Ecto neural progenitor cell (in vitro differentiated cells): ENCODE measurements around the gene LHFPL6.

ENCODE experiments used
- DNase-seq: peaks from one replicate; pipeline ENCODE4 v3.0.0-alpha.2; 2018; ENCODE audit warnings: low spot score

LHFPL6 gene

DNA sequence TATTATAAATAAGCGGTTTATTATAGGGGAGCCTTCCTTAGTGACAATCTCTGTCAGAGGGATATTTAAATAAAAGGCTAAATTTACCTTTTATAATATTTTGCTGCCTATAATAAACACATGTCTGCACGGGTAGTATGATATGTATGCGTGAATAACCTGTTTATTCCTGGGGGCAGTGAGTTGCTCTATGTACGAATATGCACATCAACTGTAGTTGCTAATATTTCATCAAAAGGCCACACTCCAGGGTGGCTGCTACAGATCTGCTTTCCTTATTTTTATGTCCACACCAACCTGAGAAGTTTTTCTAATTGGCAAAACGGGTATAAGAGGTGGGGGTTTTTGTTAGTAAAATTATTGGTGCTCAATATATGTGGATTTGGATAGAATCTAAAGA is 192.0 kb downstream of the LHFPL6 start:
- DNase-seq = no peak

DNA sequence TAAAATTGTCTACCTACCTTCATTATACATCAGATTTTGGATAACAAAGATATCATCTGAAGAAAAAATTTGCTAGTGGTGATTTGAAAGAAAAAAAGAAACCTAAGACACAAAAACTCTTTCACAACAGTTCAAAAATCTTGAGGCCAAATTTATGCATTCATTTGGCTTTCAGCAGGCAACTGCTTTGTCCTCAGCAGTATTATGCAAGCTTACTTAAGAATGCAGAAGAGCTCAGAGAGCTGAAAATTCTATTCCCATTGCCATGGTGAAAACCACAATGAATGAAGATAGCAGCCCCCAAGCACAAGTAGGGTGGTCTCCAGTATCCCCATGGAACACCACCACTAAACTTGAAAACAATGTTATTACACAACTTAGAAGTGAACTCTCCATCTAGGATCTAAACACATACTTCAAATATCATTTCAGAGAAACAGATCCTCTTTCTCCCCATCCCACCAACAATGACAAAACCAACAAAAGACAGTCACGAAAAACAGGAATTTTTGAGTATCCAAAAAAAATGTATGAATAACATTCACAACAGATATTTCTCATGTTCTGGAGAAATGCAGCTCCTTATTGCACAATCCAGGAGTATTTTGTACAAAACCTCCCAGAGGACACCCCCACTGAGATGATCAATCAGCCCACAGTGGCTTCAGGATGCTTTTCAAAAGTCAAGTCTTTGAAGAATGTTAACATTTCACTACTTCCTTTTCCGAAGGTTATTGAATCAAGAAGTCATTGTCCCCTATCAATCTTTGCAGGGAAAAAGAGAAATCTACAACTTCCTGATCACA is 192.7 kb downstream of the LHFPL6 start:
- DNase-seq = no peak

DNA sequence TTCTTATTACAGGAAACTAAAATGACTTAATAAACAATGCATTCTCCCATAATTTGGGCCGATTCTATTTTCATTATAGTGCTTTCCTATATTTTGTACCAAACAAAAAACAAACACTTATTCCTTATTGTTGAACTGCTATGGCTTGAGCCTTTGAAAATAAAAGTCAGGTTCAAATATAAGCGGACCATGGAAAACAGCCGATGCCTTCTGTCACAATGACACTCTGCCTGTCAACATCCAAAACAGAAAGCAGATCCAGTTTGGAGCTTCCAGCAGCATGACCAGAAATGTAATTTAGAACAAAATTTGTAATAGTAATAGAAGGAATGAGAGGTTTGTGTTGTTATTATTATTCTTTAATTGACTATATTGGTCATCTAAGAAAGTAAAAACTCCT is 194.5 kb downstream of the LHFPL6 start:
- no peak for DNase-seq

DNA sequence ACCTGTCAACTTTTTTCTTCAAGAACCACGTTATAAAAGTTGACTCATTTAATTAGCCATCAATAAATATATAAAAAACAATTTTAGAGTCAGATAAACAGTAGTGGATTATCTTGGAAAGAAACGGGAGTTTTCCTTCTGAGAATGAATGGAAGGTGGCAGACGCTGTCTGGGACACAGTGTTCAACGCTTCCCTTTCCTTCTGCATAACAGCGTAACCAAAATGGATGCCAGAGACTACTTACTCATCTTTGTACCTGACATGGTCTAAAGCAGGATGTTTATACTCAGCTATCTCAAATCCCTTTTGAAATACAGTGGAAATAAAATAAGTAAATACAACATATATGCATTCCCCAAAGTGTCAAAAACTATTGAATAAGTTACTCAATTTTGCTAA is 195.2 kb downstream of the LHFPL6 start:
- DNase-seq = no peak

DNA sequence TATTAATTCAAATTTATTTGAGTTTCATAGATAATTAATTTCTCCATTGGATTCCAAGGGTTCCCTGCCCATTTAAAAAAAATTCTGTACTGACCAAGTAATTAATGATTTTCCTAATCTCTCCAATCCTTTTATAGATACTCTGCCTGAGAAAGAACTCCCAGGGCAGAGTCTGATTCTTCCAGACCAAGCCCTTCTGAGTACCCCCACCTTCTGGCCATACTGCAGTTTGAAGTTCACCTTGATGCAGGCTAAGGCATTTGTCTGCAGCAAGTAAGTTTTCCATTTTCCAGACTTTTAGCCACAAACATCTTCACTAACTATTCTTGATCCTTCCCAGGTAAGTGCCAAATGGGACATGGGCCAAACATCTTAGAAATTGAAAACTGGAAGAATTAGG is 195.9 kb downstream of the LHFPL6 start:
- no peak for DNase-seq

DNA sequence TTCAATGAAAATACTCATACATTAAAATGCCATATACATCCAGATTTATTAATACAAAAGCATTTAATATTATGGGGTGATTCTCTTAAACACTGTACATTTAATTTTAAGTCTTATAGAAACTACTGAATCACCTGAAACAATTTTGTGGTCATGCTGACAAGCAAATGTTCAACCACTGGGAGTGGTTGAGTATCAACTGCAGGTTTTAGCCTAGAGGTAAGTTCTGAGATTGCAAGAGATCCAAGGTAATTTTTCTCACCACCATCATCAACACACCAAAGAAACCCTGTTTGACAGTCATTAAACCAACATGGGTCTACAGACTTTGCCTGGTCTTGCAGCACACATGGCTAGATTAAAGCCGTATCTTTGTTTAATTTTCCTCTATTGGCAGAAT is 196.3 kb downstream of the LHFPL6 start:
- no peak for DNase-seq

DNA sequence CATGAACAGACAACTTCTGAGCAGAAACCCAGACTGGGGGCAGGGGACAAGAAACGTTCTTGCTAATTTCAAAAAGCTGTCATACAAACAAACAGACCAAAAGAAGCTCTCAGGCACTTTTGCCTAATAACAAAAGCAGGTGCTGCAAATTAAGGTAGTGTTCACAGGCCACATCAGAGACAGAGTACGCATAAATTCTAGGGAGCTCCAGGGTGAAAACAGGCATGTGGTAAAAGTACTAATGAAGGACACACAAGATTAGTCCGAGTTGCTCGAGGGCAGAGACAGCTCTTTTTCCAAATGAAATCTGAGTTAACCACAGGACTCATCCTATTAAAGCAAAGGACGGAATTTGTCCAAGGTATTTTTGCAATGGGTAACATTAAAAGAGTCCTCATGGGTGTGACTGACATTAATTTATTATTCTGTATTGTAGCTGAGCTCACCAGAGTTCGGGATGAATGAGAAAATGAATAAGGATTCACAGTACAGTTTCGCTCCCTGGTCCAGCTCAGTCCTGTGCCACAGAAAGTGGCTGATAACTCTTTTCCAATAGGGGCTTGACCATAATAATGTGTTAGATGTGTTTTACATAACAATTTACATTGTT is 197.3 kb downstream of the LHFPL6 start:
- DNase-seq = no peak

DNA sequence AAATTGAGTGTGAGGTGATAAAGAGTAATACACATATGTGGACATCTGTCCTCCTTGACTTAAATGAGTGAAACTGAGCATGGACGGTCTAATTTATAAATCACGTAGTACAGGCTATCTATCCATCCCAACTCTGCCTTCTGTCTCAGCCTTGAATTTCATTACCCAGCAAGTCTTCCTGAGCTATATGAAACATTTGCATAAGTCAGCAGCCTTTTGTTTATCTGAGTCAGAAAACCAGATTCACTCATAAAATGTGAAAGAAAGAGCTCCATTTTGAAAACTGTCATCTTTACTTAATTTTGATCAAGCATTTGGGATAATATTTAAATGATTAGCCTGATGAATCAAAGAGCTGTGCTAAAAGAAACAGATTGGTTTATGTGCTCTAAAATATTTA is 197.9 kb downstream of the LHFPL6 start:
- DNase-seq = no peak

DNA sequence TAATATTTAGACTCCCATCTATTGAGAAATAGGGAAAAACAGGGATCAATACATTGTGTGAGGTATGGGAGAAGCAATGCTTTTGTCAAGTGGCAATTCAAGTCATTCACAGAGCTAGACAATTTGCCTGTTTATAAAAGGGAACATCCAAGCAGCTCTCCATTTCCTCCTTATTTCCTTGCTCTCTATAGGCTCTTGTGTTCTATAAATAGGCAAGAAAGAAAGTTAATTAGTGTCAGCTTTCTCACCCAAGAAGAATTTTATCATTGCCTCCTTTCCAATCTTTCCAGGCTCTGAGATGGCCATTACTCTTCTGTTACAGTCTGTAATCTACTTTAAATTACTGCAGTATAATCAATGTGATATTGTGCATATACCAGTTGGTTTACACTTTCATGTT is 199.9 kb downstream of the LHFPL6 start:
- DNase-seq = no peak

DNA sequence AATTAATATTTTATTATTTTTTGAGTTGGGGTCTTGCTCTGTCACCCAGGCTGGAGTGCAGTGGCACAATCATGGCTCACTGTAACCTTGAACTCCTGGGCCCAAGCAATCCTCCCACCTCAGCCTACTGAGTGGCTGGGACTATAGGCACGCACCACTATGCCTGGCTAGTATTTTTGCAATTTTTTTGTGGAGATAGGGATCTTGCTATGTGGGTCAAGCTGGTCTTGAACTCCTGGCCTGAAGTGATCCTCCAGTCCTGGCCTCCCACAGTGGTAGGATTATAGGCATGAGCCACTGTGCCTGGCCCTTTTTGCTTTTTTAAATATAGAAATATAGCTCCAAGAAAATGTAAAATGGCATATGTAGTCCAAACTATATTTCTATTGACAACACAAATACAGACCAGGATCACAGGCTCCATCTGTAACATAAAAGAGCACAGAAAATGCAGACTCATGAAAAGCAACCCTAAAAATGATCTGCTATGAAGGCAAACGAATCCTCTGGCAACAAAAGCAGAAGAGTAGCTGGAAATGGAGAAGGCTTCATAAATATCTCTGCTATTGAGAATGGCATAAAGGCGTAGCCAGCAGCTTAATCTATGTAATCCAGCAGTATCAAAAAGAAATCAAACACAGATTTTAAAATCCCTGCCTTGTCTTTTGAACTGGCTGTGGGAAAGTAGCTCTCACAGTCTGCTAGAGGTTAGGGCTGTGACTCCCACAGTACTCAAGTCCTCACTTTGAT is 200.6 kb downstream of the LHFPL6 start:
- no peak for DNase-seq

DNA sequence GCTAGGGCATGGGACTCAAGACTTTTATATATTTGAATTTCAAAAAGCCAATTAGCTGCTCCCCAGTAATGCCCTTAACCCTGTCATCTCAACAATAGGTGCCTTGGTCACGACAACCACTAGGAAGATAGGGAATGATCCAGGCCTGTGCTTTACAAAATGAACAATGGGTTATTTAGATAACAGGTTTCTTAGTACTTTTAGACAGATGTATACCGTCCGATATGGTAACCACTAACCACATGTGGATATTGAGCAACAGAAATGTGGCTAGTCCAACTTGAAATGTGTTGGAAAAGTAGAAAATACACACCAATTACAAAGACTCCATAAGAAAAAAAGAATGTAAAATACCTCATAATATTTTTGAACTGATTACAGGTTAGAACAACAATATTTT is 201.2 kb downstream of the LHFPL6 start:
- no peak for DNase-seq

DNA sequence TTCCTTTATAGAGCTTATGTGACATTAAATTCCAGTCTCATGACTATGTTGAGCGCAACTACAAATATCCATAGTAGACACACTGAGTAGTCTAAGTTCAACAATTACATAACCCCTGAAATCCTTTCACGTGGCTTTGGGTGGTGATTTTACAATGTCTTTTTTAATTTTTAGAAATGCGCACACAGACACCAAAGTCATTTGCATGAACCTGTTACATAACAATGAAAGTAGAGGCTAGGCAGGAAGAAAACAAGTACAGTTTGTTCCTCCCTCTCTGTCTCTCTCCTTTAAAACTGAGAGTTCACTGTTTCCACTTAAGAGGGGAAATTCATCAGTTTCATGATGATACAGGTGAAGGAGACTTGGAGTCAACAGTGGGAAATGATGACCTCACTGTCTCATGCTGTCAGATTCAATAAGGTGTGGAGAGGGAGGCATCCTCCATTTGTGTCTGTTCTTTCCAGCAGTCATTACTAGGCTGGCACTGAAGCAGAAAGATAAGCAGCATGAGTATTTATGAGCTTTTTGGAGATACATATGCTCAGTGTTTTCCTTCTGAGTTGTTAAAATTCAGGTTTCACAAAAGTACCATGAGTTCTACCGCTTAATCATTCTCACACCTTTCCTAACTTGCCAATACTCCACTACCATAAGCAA is 201.8 kb downstream of the LHFPL6 start:
- DNase-seq = no peak

DNA sequence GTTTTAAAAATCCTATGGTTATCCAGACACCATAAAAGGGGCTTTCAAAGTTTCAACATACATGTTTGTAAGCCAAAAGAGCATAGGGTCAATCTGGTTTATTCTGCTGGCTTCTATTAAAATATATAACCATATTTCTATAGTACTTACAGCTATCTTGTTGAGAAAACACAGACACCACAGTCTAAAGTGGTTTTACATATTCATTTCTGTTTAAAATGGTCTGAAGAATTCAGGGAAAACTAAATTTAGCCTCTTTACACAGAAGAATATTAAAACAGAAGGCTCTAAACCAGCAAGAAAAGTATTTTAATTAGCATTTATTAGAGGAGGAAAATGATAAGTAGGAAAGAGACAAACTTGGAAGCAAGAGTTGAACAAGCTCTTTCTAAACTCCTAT is 203.9 kb downstream of the LHFPL6 start:
- no peak for DNase-seq

DNA sequence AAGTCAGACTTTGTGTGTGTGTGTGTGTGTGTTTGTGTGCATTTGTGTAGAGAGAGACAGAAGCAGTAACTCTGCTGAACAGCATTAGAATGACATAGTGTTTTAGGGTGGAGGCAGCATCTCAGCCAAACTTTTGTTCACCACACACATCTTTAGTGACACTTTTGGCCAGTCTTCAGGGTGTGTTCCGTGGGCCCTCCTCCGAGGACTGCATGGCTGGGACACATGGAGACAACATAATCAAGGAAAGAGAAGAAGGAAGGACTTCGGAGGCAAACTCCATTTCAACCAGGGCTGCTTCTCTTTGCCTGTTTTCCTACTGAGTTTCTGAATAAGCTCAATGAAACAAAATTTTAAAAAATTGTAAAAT is 205.1 kb downstream of the LHFPL6 start:
- DNase-seq = no peak

DNA sequence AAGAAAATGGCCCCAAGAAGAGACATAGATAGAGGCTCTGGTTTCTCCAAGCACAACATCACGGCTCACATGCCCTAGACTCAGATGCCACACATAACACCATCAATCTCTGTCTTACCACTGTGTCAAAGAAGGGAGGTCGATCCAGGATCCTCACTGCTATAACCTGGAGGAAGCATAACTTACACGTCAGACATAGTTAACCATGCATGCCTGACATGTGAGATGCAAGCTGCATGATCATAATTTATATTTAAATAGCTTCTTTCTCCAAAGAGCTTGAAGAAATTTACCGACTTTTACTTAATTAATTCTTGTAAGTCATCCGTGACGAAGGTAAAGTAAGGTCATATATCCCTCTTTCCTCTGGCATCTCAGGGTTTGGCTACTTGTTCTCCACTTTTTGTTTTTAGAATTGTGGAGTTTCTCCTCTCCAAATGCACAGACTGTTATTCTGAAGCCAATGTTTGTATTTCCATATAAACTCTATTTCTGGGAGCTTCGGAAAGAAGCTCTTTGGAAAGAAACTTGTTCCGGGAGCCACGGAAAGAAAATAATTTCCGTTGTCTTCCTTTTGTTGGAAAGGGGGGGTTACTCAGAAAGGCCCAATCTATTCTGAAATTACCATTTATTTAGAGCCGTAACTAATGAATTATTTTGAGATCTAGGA is 205.6 kb downstream of the LHFPL6 start:
- DNase-seq = no peak

DNA sequence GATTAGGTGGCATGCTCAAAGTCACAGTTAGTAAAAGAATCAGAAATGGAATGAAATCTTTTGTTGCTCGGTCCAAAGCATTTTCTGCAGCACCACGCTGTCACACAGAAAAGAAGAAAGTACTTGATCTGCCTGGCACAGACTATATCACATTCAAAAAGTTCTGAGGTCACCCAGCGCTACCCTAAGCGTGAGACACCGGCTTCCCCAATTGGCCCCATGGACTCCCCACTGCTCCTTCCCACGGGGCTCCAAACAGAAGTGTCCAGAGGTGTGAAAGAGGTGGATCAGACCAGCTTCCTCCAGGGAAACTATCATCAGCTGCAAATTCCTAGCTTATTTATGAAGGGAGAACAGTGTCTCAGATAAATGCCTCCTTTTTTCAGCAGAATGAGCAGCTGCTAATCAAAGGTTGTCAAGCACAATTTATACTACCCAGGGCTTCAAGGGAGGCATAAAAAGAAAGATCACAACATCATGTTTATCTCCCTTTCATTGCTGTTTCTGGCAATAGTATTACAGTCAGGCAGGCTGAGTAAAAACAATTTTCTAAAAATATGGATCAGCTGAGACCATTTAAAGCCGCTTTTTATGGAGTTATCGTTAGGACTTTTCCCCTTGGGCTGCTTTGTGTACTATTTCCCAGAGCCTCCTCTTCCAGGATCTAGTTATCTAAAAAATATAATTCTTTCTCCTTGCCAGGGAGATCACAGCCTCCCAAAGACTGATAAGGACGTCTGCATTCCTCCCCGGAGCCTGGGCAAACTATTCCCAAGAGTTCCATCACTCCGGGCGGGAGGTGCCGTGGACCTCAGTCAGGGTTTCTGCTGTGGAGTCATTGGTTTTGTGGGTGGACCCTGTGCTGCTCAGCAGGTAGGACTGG is 208.0 kb downstream of the LHFPL6 start:
- DNase-seq = no peak

DNA sequence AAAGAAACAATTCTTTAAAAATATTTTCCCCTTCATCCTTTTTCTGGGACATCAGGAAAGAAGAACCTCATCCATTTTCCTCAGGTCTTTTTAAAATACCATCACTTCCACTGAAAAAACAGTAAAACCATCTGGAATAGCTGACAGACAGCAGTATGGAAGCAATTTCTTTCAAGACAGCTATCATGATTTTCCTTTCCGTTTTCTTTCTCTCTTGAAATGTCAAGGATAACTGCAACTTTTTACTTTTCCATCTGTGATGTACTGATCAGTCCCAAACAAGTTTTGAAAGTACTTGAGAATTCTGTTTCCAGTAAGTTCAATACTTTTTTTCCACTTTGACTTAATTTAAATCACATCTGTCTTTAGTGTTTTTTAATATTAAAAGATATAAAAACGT is 211.2 kb downstream of the LHFPL6 start:
- DNase-seq = no peak

DNA sequence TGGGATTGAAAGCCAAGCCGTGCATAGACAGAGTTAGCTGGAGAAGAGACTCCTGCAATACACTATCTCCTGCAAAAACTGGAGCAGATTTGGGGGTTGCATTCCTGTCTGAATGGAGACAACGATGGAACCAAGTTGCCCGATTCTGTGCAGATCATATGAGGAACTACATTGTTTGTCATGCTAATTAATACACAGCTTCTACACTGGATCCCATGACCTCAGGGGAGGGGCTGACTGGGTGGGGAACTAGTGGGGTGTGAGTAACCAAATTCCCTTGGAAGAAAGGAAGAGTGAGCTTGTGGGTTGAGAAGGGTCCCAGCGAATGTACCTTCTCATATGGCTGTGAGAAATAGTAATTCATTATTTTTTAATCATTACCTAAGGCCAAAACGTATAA is 214.0 kb downstream of the LHFPL6 start:
- no peak for DNase-seq

DNA sequence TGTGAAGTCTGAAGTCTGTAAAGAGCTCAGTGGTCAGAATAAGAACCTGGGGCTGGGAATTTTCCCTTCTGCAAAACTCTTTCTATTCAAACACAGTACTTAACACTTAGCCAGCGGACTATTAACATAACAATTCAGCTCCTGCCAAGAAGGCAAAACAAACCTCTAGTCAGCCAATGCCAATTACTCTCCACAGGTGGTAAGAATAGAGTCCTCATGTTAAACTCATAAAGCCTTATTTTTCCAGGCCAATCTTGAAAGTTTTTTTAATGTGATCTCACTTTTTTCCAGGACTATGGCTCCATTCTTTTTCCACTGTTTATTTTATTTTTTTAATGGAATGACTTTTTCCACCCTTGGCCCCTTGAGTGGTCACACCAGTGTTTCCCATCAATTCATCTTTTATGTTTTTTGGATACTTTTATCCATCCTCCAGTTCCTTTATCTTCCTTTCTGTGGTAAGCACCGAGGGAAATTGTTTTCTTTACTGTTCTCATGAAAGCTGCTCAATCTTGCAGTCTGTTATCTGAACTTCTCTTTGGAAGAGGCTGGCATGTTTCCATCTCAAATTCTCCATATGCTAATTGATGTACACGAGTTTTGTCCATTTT is 217.3 kb downstream of the LHFPL6 start:
- DNase-seq = no peak

DNA sequence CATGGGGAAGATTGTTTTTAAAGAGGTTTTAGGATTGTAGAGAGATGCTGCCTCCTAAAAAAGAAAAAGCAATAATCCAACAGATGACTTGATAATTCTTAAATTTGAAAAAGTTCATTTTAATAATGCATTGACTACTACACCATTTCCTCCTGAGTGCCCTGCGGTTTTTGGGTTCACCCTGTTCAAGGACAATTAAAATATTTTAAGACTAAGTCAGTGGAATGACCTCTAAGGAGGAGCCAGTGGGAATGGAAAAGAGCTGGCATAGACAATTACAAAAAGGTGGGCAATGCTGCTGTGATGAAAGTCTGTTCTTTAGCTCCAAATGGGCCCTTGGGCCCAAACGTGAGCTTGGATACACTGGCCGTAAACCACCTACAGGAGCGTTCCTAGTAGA is 217.8 kb downstream of the LHFPL6 start:
- no peak for DNase-seq

DNA sequence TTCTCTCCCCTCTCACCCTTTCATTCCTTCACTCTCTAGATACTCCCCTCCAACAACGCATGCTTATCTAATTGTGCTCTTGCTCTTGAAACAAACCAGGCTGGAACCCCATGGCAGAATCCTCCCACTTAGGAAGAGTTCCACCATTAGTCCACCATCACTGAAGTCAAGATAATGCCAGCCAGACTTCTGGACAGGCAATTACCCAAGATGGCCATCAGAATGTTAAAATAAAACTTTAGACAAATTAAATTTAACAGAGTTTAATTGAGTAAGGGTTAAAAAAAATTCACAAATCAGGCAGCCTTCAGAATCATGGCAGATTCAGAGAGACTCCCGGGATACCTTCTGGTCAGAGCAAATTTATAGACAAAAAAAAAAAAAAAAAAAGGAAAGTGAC is 221.5 kb downstream of the LHFPL6 start:
- no peak for DNase-seq
